Neuronal stem cell (in vitro differentiated cells): ENCODE data around the gene XIAP.
"Not testable (repeated sequence)": the region's sequence is repeated elsewhere in the genome, so short reads cannot be mapped to it uniquely, and the experiment has no call there.

ENCODE experiments used
- DNase-seq: peaks from one replicate; pipeline ENCODE4 v3.0.0-alpha.2; 2013; ENCODE audit warnings: low spot score
- H2AFZ ChIP-seq: one replicate; pipeline ENCODE4 v1.6.1; 2013; ENCODE audit warnings: mild to moderate bottlenecking, low read length, inconsistent platforms
- H2AK5ac ChIP-seq: 2 replicates; pipeline ENCODE4 v1.6.1; 2013; ENCODE audit warnings: low read depth, mild to moderate bottlenecking, inconsistent platforms, low read length, moderate library complexity, mixed read lengths
- H2BK120ac ChIP-seq: 2 replicates; pipeline ENCODE4 v1.6.1; 2013; ENCODE audit warnings: low read depth, mild to moderate bottlenecking, inconsistent platforms, low read length, moderate library complexity, mixed read lengths
- H2BK12ac ChIP-seq: one replicate; pipeline ENCODE4 v1.6.1; 2013; ENCODE audit warnings: low read length, inconsistent platforms
- H2BK15ac ChIP-seq: 2 replicates; pipeline ENCODE4 v1.6.1; 2013; ENCODE audit warnings: mild to moderate bottlenecking, low read length, inconsistent platforms, mixed read lengths
- H2BK5ac ChIP-seq: one replicate; pipeline ENCODE4 v1.6.1; 2013; ENCODE audit warnings: inconsistent platforms, mild to moderate bottlenecking, low read length, moderate library complexity
- H3K14ac ChIP-seq: one replicate; pipeline ENCODE4 v1.6.1; 2013; ENCODE audit warnings: low read length, inconsistent platforms
- H3K18ac ChIP-seq: 2 replicates; pipeline ENCODE4 v1.6.1; 2013; ENCODE audit warnings: low read length, inconsistent platforms
- H3K23ac ChIP-seq: 2 replicates; pipeline ENCODE4 v1.6.1; 2013; ENCODE audit warnings: low read depth, mild to moderate bottlenecking, mixed read lengths, low read length, inconsistent platforms; ENCODE audit not compliant: poor library complexity
- H3K27ac ChIP-seq: replicated peaks from 3 replicates; pipeline ENCODE4 v1.5.1; 2013; ENCODE audit warnings: low read length, inconsistent platforms
- H3K27me3 ChIP-seq, 3 experiments: 2 replicates each; pipeline ENCODE4 v1.6.1; 2013; ENCODE audit warnings: low read length in 3 of 3, mild to moderate bottlenecking in 2 of 3, inconsistent platforms in 1 of 3, low read depth in 1 of 3, mixed read lengths in 1 of 3, moderate library complexity in 1 of 3; ENCODE audit not compliant: control insufficient read depth in 3 of 3, insufficient read depth in 3 of 3
- H3K36me3 ChIP-seq, 2 donors: replicated peaks in 1 of 2; 2 replicates each; pipeline ENCODE4 v1.6.1; 2013; ENCODE audit warnings: low read length in 2 of 2; ENCODE audit not compliant: control insufficient read depth in 2 of 2, insufficient read depth in 2 of 2
- H3K4ac ChIP-seq: 2 replicates; pipeline ENCODE4 v1.6.1; 2013; ENCODE audit warnings: inconsistent platforms, mild to moderate bottlenecking, low read length, moderate library complexity
- H3K4me1 ChIP-seq, 2 donors: 1 replicate in 1 of 2; 2 replicates in 1 of 2; pipeline ENCODE4 v1.6.1; 2013; ENCODE audit warnings: low read length in 2 of 2, low read depth in 1 of 2; ENCODE audit not compliant: control insufficient read depth in 2 of 2, insufficient read depth in 1 of 2
- H3K4me2 ChIP-seq: one replicate; pipeline ENCODE4 v1.6.1; 2013; ENCODE audit warnings: mild to moderate bottlenecking, low read length, inconsistent platforms; ENCODE audit not compliant: insufficient read depth, poor library complexity, severe bottlenecking
- H3K4me3 ChIP-seq, 2 donors: 2 replicates each; pipeline ENCODE4 v1.5.1; 2013; ENCODE audit warnings: low read length in 2 of 2, mild to moderate bottlenecking in 2 of 2, inconsistent platforms in 1 of 2, moderate library complexity in 1 of 2
- H3K79me1 ChIP-seq: one replicate; pipeline ENCODE4 v1.6.1; 2013; ENCODE audit warnings: low read depth, mild to moderate bottlenecking, inconsistent platforms, low read length, moderate library complexity
- H3K9ac ChIP-seq: one replicate; pipeline ENCODE4 v1.6.1; 2013; ENCODE audit warnings: mild to moderate bottlenecking, low read depth, low read length, inconsistent platforms; ENCODE audit not compliant: poor library complexity
- H3K9me3 ChIP-seq, 2 donors: replicated peaks in 1 of 2; 2 replicates each; pipeline versions ENCODE3 to v1.6.1; 2013; ENCODE audit warnings: low read length in 2 of 2, mild to moderate bottlenecking in 2 of 2, inconsistent platforms in 1 of 2, low read depth in 1 of 2, mixed read lengths in 1 of 2, moderate library complexity in 1 of 2; ENCODE audit not compliant: control insufficient read depth in 2 of 2, insufficient read depth in 1 of 2
- H4K8ac ChIP-seq: one replicate; pipeline ENCODE4 v1.6.1; 2013; ENCODE audit warnings: low read depth, mild to moderate bottlenecking, inconsistent platforms, low read length, moderate library complexity
- H4K91ac ChIP-seq: one replicate; pipeline ENCODE4 v1.6.1; 2013; ENCODE audit warnings: low read length, low read depth, mild to moderate bottlenecking, inconsistent platforms; ENCODE audit not compliant: poor library complexity
- WGBS, 2 donors: extraction: QIAGEN DNeasy Blood & Tissue Kit; methylation state at CpG; one replicate each; pipeline ENCODE4 v1.1.7; 2013; ENCODE audit warnings: missing lambda C conversion rate in 2 of 2, mixed read lengths in 1 of 2; ENCODE audit not compliant: insufficient read length in 2 of 2, insufficient replicate concordance in 1 of 2; ENCODE audit errors: extremely low coverage in 2 of 2; 5-methylcytosine and 5-hydroxymethylcytosine counted together

XIAP gene

DNA sequence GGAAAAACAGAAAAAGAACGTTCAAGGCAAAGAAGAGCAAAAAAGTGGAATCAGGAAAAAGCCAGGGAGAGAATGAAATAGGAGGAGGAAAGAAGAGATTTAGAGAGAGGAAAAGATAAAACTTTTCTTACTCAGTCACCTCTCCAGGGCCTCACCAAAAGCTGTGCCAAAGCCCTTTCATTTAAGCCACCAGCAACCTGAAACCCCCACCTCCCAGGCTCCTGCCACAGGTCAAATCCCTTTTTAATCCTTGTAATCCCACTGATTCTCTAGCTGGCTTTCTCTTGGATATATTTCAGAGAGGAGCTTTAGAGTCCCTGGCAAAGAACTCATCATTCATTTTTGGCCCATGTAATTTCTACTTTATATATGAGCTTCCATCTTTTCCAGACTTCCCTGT lies 25.7 kb upstream of the XIAP start:
- Histone ChIP-seq H2AFZ (no peak overlapping the region), H3K9me3 (no peaks in the 10 kb centered on the region), H3K36me3 (no peaks in the 10 kb centered on the region), H2BK15ac (no peak overlapping the region), H4K8ac (no peak overlapping the region), H3K4me1 (no peaks in the 10 kb centered on the region), H3K18ac (no peak overlapping the region), H3K4me3 (no peak overlapping the region), H3K27ac (no peak overlapping the region), H2BK120ac (no peak overlapping the region), H4K91ac (no peak overlapping the region), H3K79me1 (no peaks in the 10 kb centered on the region), H3K27me3 (no peaks in the 10 kb centered on the region), H2AK5ac (no peak overlapping the region), H3K14ac (no peak overlapping the region), H2BK12ac (no peak overlapping the region), H3K4me2 (no peak overlapping the region), H2BK5ac (no peak overlapping the region), H3K9ac (no peak overlapping the region), H3K23ac (no peak overlapping the region), H3K4ac (no peak overlapping the region)
- WGBS, 2 donors: no CpG with 5 or more reads among the region's 1 CpG
- no peak for DNase-seq

GRCh38 chrX:123835661-123836371 lies 24.0 kb upstream of the XIAP start:
- H3K4me2 ChIP-seq: no peak overlapping the region
- DNase-seq: no peak
- no peak overlapping the region for H2AFZ ChIP-seq
- H3K23ac ChIP-seq: no peak overlapping the region
- H3K4me1 ChIP-seq: no peaks in the 10 kb centered on the region
- no peak overlapping the region for H3K27ac ChIP-seq
- H2BK12ac ChIP-seq: no peak overlapping the region
- no peak overlapping the region for H2BK15ac ChIP-seq
- no peaks in the 10 kb centered on the region for H3K79me1 ChIP-seq
- H3K18ac ChIP-seq: no peak overlapping the region
- H3K36me3 ChIP-seq: no peaks in the 10 kb centered on the region
- H2AK5ac ChIP-seq: no peak overlapping the region
- H3K4ac ChIP-seq: no peak overlapping the region
- no peak overlapping the region for H3K4me3 ChIP-seq
- no peak overlapping the region for H2BK120ac ChIP-seq
- WGBS, 2 donors: no CpG with 5 or more reads among the region's 6 CpGs
- no peaks in the 10 kb centered on the region for H3K9me3 ChIP-seq
- no peak overlapping the region for H3K9ac ChIP-seq
- no peak overlapping the region for H3K14ac ChIP-seq
- H2BK5ac ChIP-seq: no peak overlapping the region
- H4K91ac ChIP-seq: no peak overlapping the region
- no peak overlapping the region for H4K8ac ChIP-seq
- no peaks in the 10 kb centered on the region for H3K27me3 ChIP-seq

DNA sequence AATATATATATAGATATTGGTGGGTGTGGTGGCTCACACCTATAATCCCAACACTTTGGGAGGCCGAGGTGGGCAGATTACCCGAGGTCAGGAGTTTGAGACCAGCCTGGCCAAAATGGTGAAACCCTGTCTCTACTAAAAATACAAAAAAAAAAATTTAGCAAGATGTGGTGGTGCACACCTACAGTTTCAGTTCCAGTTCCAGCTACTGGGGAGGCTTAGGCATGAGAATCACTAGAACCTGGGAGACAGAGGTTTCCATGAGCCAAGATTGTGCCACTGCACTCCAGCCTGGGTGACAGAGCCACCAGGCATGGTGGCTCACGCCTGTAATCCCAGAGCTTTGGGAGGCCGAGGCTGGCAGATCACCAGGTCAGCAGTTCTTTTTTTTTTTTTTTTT lies 14.7 kb upstream of the XIAP start:
- not testable (repeated sequence) for H3K18ac ChIP-seq, H3K4me2 ChIP-seq, H3K27ac ChIP-seq, H3K4me3 ChIP-seq, H3K14ac ChIP-seq, DNase-seq, H3K4me1 ChIP-seq, H4K8ac ChIP-seq, H3K9ac ChIP-seq, H2BK15ac ChIP-seq, H2BK5ac ChIP-seq, H2AK5ac ChIP-seq, H3K23ac ChIP-seq, H2BK12ac ChIP-seq, H3K27me3 ChIP-seq, H3K4ac ChIP-seq, H3K79me1 ChIP-seq, H3K36me3 ChIP-seq, H2AFZ ChIP-seq, H2BK120ac ChIP-seq, H4K91ac ChIP-seq, H3K9me3 ChIP-seq
- no CpG with 5 or more reads among the region's 4 CpGs for whole genome bisulfite sequencing, 2 donors

GRCh38 chrX:123846577-123847038 lies 13.2 kb upstream of the XIAP start:
- Histone ChIP-seq H3K9ac (no peak overlapping the region), H3K4ac (no peak overlapping the region), H2BK15ac (no peak overlapping the region), H4K8ac (no peak overlapping the region), H3K14ac (no peak overlapping the region), H2BK120ac (no peak overlapping the region), H3K4me2 (no peak overlapping the region), H2AK5ac (no peak overlapping the region), H3K79me1 (no peaks in the 10 kb centered on the region), H3K4me3 (no peak overlapping the region), H3K27ac (no peak overlapping the region), H2AFZ (no peak overlapping the region), H2BK5ac (no peak overlapping the region), H4K91ac (no peak overlapping the region), H3K36me3 (no peaks in the 10 kb centered on the region), H3K18ac (no peak overlapping the region), H2BK12ac (no peak overlapping the region), H3K9me3 (no peaks in the 10 kb centered on the region), H3K4me1 (no peaks in the 10 kb centered on the region), H3K27me3 (no peaks in the 10 kb centered on the region), H3K23ac (no peak overlapping the region)
- no CpG with 5 or more reads among the region's 7 CpGs for WGBS, 2 donors
- no peak for DNase-seq
